Large intestine (tissue), 12 donors: ENCODE results near the gene PON2. TPM values are rescaled to one million over a fixed set of nuclear protein-coding genes. Genes with fewer than 3 reads are reported as not detected.
A peak's percentile ranks its signal among the peaks of the same experiment; 100 is the strongest.

Experiments
- DNase-seq, 2 donors: peaks; one replicate each; pipeline versions ENCODE4 v3.0.0 to v3.0.0-alpha.2; 2013
- H3K27ac ChIP-seq: one replicate; pipeline ENCODE4 v1.5.1; 2013; ENCODE audit warnings: low read length
- H3K27me3 ChIP-seq: 2 replicates; pipeline ENCODE4 v1.6.1; 2013; ENCODE audit warnings: low read length; ENCODE audit not compliant: control insufficient read depth, insufficient read depth
- H3K36me3 ChIP-seq: 2 replicates; pipeline ENCODE4 v1.6.1; 2013; ENCODE audit warnings: low read length; ENCODE audit not compliant: control insufficient read depth, insufficient read depth
- H3K4me1 ChIP-seq: one replicate; pipeline ENCODE4 v1.6.1; 2013; ENCODE audit warnings: low read length; ENCODE audit not compliant: control insufficient read depth, insufficient read depth
- H3K4me3 ChIP-seq: one replicate; pipeline ENCODE4 v1.5.1; 2013; ENCODE audit warnings: low read length
- H3K9me3 ChIP-seq: one replicate; pipeline ENCODE4 v1.6.1; 2013; ENCODE audit warnings: mild to moderate bottlenecking, low read depth, low read length, moderate library complexity; ENCODE audit not compliant: control insufficient read depth
- WGBS: methylation state at CpG from one replicate; pipeline ENCODE4 v1.1.5; 2013; ENCODE audit warnings: low lambda C conversion rate; ENCODE audit not compliant: insufficient coverage; 5-methylcytosine and 5-hydroxymethylcytosine counted together
- long read RNA-seq, 11 donors: transcript quantifications; one replicate each; lab custom pipeline, GENCODE V29; 2026
- polyA plus RNA-seq: library from polyadenylated mRNA; unstranded; fragments of 120-200 nt; gene quantifications from one replicate; pipeline ENCODE4 v1.2.1, GENCODE V29; 2013

Gene PON2
- 363 TPM for polyA plus RNA-seq
- long read RNA-seq, donor 1, transcript PON2-215 (3 exons, 579 nt): minor isoform, 24 of 120 reads
- long read RNA-seq, donor 1, transcript PON2-202 (9 exons, 1,726 nt): minor isoform, 10 of 120 reads
- long read RNA-seq, donor 1, transcript PON2-218 (9 exons, 1,653 nt): major isoform, 44 of 120 reads
- long read RNA-seq, donor 1, partial matches to known transcripts: 42 of 120 reads
- long read RNA-seq, donor 1, other reads (novel, unspliced or antisense): 0 of 120 reads
- long read RNA-seq, donor 2, transcript PON2-202 (9 exons, 1,726 nt): minor isoform, 9 of 284 reads
- long read RNA-seq, donor 2, transcript PON2-215 (3 exons, 579 nt): minor isoform, 27 of 284 reads
- long read RNA-seq, donor 2, transcript PON2-218 (9 exons, 1,653 nt): major isoform, 105 of 284 reads
- long read RNA-seq, donor 2, partial matches to known transcripts: 131 of 284 reads
- long read RNA-seq, donor 2, other reads (novel, unspliced or antisense): 5 of 284 reads
- long read RNA-seq, donor 3, transcript PON2-207 (2 exons, 573 nt): minor isoform, 7 of 313 reads
- long read RNA-seq, donor 3, transcript PON2-218 (9 exons, 1,653 nt): major isoform, 95 of 313 reads
- long read RNA-seq, donor 3, transcript PON2-215 (3 exons, 579 nt): minor isoform, 19 of 313 reads
- long read RNA-seq, donor 3, transcript PON2-202 (9 exons, 1,726 nt): minor isoform, 11 of 313 reads
- long read RNA-seq, donor 3, partial matches to known transcripts: 174 of 313 reads
- long read RNA-seq, donor 3, other reads (novel, unspliced or antisense): 6 of 313 reads
- long read RNA-seq, donor 4, transcript PON2-218 (9 exons, 1,653 nt): major isoform, 12 of 21 reads
- long read RNA-seq, donor 4, partial matches to known transcripts: 6 of 21 reads
- long read RNA-seq, donor 4, other reads (novel, unspliced or antisense): 0 of 21 reads
- long read RNA-seq, donor 5, transcript PON2-215 (3 exons, 579 nt): minor isoform, 7 of 68 reads
- long read RNA-seq, donor 5, transcript PON2-202 (9 exons, 1,726 nt): minor isoform, 9 of 68 reads
- long read RNA-seq, donor 5, transcript PON2-218 (9 exons, 1,653 nt): major isoform, 31 of 68 reads
- long read RNA-seq, donor 5, partial matches to known transcripts: 16 of 68 reads
- long read RNA-seq, donor 5, other reads (novel, unspliced or antisense): 0 of 68 reads
- long read RNA-seq, donor 6, transcript PON2-218 (9 exons, 1,653 nt): major isoform, 40 of 143 reads
- long read RNA-seq, donor 6, transcript PON2-202 (9 exons, 1,726 nt): minor isoform, 6 of 143 reads
- long read RNA-seq, donor 6, transcript PON2-215 (3 exons, 579 nt): minor isoform, 15 of 143 reads
- long read RNA-seq, donor 6, transcript PON2-205 (2 exons, 627 nt): minor isoform, 6 of 143 reads
- long read RNA-seq, donor 6, partial matches to known transcripts: 73 of 143 reads
- long read RNA-seq, donor 6, other reads (novel, unspliced or antisense): 0 of 143 reads
- long read RNA-seq, donor 7, transcript PON2-215 (3 exons, 579 nt): minor isoform, 7 of 46 reads
- long read RNA-seq, donor 7, transcript PON2-218 (9 exons, 1,653 nt): major isoform, 17 of 46 reads
- long read RNA-seq, donor 7, partial matches to known transcripts: 19 of 46 reads
- long read RNA-seq, donor 7, other reads (novel, unspliced or antisense): 0 of 46 reads
- long read RNA-seq, donor 8, transcript PON2-218 (9 exons, 1,653 nt): major isoform, 78 of 222 reads
- long read RNA-seq, donor 8, transcript PON2-215 (3 exons, 579 nt): minor isoform, 17 of 222 reads
- long read RNA-seq, donor 8, transcript PON2-202 (9 exons, 1,726 nt): minor isoform, 11 of 222 reads
- long read RNA-seq, donor 8, transcript PON2-205 (2 exons, 627 nt): minor isoform, 5 of 222 reads
- long read RNA-seq, donor 8, partial matches to known transcripts: 102 of 222 reads
- long read RNA-seq, donor 8, other reads (novel, unspliced or antisense): 6 of 222 reads
- long read RNA-seq, donor 9, transcript PON2-218 (9 exons, 1,653 nt): major isoform, 76 of 231 reads
- long read RNA-seq, donor 9, transcript PON2-215 (3 exons, 579 nt): minor isoform, 10 of 231 reads
- long read RNA-seq, donor 9, transcript PON2-202 (9 exons, 1,726 nt): minor isoform, 12 of 231 reads
- long read RNA-seq, donor 9, partial matches to known transcripts: 125 of 231 reads
- long read RNA-seq, donor 9, other reads (novel, unspliced or antisense): 5 of 231 reads
- long read RNA-seq, donor 10, transcript PON2-218 (9 exons, 1,653 nt): major isoform, 72 of 158 reads
- long read RNA-seq, donor 10, transcript PON2-202 (9 exons, 1,726 nt): minor isoform, 14 of 158 reads
- long read RNA-seq, donor 10, transcript PON2-215 (3 exons, 579 nt): minor isoform, 18 of 158 reads
- long read RNA-seq, donor 10, transcript PON2-205 (2 exons, 627 nt): minor isoform, 5 of 158 reads
- long read RNA-seq, donor 10, partial matches to known transcripts: 39 of 158 reads
- long read RNA-seq, donor 10, other reads (novel, unspliced or antisense): 7 of 158 reads
- long read RNA-seq, donor 11, transcript PON2-218 (9 exons, 1,653 nt): major isoform, 37 of 89 reads
- long read RNA-seq, donor 11, transcript PON2-215 (3 exons, 579 nt): minor isoform, 7 of 89 reads
- long read RNA-seq, donor 11, transcript PON2-202 (9 exons, 1,726 nt): minor isoform, 8 of 89 reads
- long read RNA-seq, donor 11, partial matches to known transcripts: 33 of 89 reads
- long read RNA-seq, donor 11, other reads (novel, unspliced or antisense): 0 of 89 reads

DNA sequence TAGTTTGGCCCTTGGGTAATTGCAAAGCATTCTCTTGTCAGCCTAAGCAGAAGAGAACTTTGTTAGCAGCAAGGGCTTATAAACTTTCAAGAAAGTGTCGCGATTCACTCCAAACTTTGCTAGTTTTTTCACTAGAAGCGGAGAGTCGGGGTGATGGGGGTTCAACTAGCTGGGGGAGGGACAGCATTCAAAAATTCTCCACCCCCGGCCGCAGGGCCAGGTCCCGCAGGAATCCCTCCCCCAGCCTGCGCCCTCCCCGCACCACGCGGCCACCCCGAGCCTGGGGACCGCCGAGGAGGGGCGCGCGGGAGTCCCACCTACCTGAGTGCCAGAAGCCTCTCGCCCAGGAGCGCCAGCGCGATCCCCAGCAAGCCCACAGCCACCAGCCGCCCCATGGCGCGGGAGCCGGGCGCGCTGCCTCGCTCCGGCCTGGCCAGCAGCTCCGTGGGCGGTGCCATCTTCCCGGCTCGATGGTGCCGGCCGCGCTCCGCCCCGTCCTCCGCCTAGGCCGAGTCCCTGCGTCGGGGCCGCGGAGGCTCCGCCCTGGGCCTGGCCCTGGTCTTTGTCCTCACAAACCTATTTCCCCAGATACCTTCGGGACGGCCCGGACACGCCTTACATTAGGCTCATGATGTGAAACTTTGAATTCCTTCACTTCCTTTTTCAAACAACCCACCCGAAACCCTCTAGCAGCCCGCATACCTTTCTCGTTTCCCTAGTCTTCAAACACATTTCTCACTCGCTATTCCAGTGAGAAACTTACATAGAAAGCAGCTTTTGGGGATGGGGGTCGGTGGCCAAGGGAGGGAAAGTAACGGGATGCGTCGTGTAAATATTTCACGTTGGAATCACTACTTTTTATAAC, at the start of gene PON2:
PON2 (minus strand) TSS at position 472 of the 865 bp plus-strand sequence; CDS start at position 395, 77 bp downstream.
- H3K4me3 ChIP-seq: peak within 1 kb of the TSS; percentile 68
- 0% methylated on average over 2 of the region's 58 CpGs for WGBS
- DNase-seq: peak; percentile 82 to 94
- no peaks in the 10 kb centered on the region for H3K9me3 ChIP-seq
- H3K36me3 ChIP-seq: peaks cover 5% of the 10 kb centered on the region
- peaks cover 43% of the 10 kb centered on the region for H3K4me1 ChIP-seq
- peak within 1 kb of the TSS; percentile 97 for H3K27ac ChIP-seq
- no peaks in the 10 kb centered on the region for H3K27me3 ChIP-seq

DNA sequence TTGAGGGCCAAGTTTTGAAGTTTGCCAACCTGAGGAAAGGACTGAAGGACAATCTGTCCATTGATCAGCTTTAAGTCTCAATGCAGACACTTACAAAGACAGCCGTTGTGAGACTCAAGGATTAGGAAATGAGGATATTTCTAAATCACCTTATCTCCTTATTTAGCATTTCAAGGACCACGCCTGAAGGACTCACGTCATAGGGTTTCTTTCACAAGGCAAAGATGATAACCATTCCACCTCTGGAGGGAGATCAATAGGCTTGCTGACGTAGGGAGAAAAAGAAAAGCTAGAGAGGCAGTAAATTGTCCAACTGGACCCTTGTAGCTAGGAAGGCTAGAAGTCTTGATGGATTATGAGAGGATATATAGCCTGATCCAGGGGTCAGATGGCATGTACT, 47.6 kb upstream of the PON2 start:
- no peaks in the 10 kb centered on the region for H3K4me1 ChIP-seq
- no peak overlapping the region for H3K4me3 ChIP-seq
- H3K27ac ChIP-seq: no peak overlapping the region
- H3K9me3 ChIP-seq: no peaks in the 10 kb centered on the region
- no peak for DNase-seq
- no peaks in the 10 kb centered on the region for H3K36me3 ChIP-seq
- H3K27me3 ChIP-seq: no peaks in the 10 kb centered on the region
- 40% methylated on average over 1 of the region's 4 CpGs for WGBS

DNA sequence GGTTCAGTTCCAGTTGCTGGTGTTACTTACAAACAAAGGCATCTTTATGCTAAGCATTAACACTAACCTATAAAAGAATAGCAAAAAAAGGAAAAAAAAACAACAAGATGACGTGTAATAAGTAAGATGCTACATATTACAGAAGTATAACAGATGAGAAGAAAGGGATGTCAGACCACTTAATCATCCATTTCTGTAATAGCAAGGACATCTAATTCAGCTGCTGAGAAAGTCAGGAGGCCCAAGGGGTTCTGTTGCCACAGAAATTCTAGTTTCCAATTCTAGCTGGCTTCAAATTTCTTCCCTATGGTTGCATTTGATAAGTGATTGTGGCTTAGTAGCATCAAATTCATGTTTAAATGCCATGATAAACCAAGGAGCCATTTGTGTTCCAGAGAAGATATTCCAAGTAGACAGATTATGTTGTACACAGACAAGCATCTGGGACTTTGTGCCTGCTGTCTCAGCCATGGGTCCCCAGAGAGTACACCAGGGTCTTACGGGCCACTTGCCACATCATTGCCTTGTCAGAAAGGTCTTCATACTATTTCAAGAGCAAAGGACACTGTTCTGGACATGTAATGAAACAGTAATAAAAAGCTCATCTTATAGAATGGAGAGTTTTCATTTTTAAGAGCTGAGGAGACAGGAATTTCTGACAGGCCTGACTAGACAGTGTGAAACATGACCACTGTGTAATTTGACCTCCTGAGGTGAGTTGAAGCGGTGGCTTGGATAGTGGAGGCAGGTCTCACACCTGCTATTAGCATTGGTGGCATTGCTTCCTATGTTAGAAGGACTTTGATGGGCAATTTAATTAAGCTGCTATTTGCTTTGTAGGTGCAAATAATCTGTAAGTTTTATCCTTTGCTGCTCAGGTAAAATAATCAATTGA, 46.7 kb upstream of the PON2 start:
- H3K27ac ChIP-seq: no peak overlapping the region
- no peaks in the 10 kb centered on the region for H3K27me3 ChIP-seq
- no peak for DNase-seq
- H3K4me3 ChIP-seq: no peak overlapping the region
- no CpG with 5 or more reads among the region's 3 CpGs for WGBS
- peaks cover 3% of the 10 kb centered on the region for H3K4me1 ChIP-seq
- no peaks in the 10 kb centered on the region for H3K9me3 ChIP-seq
- H3K36me3 ChIP-seq: no peaks in the 10 kb centered on the region

DNA sequence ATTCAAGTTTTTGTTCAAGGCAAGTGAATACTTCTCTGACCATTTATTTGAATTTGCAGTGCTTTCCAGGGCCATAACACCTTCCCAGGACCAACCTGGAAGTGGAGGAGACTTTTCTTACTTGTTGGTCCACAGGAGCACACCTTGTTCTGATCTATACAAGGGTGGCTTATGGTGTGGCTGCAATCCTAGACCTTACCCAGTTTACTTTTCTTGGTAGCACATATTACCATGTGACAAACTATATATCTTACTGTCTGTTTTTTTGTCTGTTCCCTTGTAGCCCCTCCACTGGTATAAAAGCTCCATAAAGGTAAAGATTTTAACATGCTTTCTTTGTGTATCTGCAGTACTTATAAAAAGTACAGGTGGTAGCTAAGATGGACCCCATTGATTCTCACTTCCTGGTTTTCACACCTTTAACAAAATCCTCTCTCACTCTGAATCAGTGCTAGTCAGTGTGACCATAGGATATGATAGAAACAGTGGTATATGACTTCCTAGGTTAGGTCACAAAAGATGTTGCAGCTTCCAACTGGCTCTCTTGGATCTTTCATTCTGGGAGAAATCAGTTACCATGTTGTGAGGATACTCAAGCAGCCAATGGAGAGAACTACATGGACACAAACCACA, 45.3 kb upstream of the PON2 start:
- Histone ChIP-seq H3K9me3 (no peaks in the 10 kb centered on the region), H3K27ac (no peak overlapping the region), H3K27me3 (no peaks in the 10 kb centered on the region), H3K4me1 (peaks cover 5% of the 10 kb centered on the region), H3K36me3 (no peaks in the 10 kb centered on the region), H3K4me3 (no peak overlapping the region)
- DNase-seq: no peak

DNA sequence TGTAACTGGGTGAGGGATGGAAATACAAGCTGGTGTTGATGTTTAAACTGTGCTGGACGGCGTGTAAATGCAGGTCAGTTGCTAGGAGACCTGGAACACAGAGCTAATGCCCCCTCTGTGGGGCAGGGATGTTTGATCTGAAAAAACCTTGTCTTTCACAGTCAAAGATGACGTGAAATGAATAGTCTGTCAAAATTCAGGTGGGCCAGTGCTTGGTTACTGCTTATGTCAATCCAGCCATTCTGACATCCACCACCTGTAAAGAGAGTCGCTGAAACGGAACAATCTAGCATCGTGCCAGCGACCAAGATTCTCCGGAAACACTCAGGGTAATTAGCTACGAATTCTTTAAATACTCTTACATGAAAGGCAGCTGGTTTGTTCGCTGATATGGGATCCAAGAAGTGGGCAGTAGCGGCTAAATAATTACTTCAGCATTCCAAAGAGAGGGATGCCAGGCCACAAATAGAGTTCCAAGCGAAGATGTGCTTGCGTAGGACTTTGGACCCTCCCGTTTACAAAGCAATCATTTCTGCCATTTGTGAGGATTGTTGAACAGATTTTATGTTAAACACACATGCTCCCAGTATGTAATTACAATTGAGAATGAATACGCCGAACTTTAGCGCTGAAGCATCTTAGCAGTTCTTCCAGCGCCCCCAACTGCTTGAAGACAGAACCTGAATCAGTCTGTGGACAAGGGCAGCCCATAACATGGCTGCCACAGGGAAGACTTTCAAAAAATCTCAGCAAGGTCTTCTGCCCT, 43.6 kb upstream of the PON2 start:
- H3K9me3 ChIP-seq: no peaks in the 10 kb centered on the region
- H3K36me3 ChIP-seq: no peaks in the 10 kb centered on the region
- no CpG with 5 or more reads among the region's 18 CpGs for WGBS
- DNase-seq: peak; percentile 54 to 76
- H3K27ac ChIP-seq: peak overlapping the region; percentile 15
- H3K4me3 ChIP-seq: peak overlapping the region; percentile 20
- no peaks in the 10 kb centered on the region for H3K27me3 ChIP-seq
- H3K4me1 ChIP-seq: peaks cover 5% of the 10 kb centered on the region

DNA sequence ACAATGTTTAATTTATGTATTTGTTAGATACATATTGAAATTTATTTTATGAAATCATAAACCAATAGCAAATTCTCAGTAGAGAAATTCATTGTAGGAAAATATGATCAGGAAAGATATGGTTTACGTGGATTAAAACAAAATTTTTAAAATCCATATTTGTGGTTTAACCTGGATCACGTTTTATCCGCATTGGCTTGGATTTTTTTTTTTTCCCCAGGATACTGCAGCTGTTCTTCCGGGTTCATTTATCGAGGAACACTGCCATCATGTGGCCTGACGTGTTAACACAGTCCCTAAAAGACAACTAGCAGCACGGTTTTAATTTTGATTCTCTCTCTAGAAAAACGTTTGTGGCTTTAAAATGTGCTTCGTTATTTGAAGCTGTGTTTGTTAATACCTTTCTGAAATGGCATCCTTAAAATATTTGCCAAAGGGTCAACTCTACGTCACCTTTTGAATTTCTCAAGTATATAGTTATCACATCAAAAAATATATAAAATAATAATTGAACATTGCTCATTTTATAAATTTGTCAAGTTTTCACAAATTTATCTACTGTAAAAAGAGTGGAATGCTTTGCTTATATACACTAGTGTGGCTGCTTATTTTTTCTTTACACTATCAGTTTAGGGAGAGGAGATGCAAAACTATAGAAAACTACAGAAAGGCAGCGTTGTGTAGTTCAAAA, 42.2 kb upstream of the PON2 start:
- H3K27ac ChIP-seq: no peak overlapping the region
- no peaks in the 10 kb centered on the region for H3K9me3 ChIP-seq
- 21% methylated on average over 6 of the region's 11 CpGs for WGBS

More for the DNA sequence above, 42.2 kb upstream of the PON2 start:
- Histone ChIP-seq H3K36me3 (no peaks in the 10 kb centered on the region), H3K27me3 (no peaks in the 10 kb centered on the region), H3K4me3 (no peak overlapping the region), H3K4me1 (peaks cover 5% of the 10 kb centered on the region)
- DNase-seq: peak; percentile 62 to 65
